Neural crest cell (in vitro differentiated cells): ENCODE measurements around the gene ACP7. TPM values are rescaled to one million over a fixed set of nuclear protein-coding genes. Genes with fewer than 3 reads are reported as not detected.

Experiments used
- DNase-seq: peaks from one replicate; pipeline ENCODE4 v3.0.0; 2021; ENCODE audit warnings: low read depth, mixed read lengths, low spot score
- H3K27ac Mint-ChIP-seq: one replicate; pipeline ENCODE4 v1.8.0; 2021; ENCODE audit warnings: mild to moderate bottlenecking, mixed read lengths; ENCODE audit not compliant: unreplicated experiment
- H3K27me3 Mint-ChIP-seq: 2 replicates; pipeline ENCODE4 v1.8.0; 2021; ENCODE audit warnings: low read depth, mild to moderate bottlenecking, mixed read lengths
- H3K36me3 Mint-ChIP-seq: 2 replicates; pipeline ENCODE4 v1.8.0; 2021; ENCODE audit warnings: low read depth, mild to moderate bottlenecking, mixed read lengths
- H3K4me1 Mint-ChIP-seq: 2 replicates; pipeline ENCODE4 v1.8.0; 2021; ENCODE audit warnings: mixed read lengths
- H3K4me3 Mint-ChIP-seq: one replicate; pipeline ENCODE4 v1.8.0; 2021; ENCODE audit warnings: mild to moderate bottlenecking, mixed read lengths
- H3K9me3 Mint-ChIP-seq: 2 replicates; pipeline ENCODE4 v1.8.0; 2021; ENCODE audit warnings: mixed read lengths
- total RNA-seq: library from RNA; stranded (reverse); gene quantifications from 2 replicates; pipeline ENCODE4 v1.2.1, GENCODE V29; 2021
- TF ChIP-seq, protein P1 (sequence below): fragments of 200-600 bp; sonication (generic); conservative IDR thresholded peaks from 2 replicates; pipeline ENCODE4 v1.5.0; 2021; ENCODE audit warnings: antibody characterized with exemption, mild to moderate bottlenecking

The ACP7 gene
- total RNA-seq, 1 donor from 2014 or later: not detected

DNA sequence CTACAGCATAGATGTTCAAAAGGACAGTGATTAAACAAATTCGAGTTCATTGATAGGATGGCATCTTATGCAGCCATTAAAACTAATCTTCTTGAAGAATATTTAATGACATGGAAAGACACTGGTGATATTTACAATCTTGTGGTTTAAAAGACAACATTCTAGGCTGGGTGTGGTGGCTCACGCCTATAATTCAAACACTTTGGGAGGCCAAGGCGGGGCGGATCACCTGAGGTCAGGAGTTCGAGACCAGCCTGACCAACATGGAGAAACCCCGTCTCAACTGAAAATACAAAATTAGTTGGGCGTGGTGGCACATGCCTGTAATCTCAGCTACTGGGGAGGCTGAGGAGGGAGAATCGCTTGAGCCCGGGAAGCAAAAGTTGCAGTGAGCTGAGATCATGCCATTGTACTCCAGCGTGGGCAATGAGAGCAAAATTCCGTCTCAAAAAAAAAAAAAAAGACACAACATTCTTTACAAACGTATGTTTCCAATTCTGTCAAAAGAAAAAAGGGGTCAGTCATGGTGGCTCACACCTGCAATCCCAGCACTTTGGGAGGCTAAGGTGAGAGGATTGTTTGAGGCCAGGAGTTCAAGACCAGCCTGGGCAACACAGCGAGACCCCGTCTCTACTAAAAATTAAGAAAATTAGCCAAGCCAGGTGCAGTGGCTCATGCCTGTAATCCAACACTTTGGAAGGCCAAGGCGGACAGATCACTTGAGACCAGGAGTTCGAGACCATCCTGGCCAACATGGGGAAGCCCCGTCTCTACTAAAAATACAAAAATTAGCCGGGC, 39.0 kb downstream of the ACP7 start:
- no peaks in the 10 kb centered on the region for H3K9me3 Mint-ChIP-seq
- H3K4me3 Mint-ChIP-seq: peak overlapping the region; percentile 12
- H3K36me3 Mint-ChIP-seq: no peaks in the 10 kb centered on the region
- H3K27me3 Mint-ChIP-seq: peaks cover 10% of the 10 kb centered on the region
- TF ChIP-seq, protein P1, sequence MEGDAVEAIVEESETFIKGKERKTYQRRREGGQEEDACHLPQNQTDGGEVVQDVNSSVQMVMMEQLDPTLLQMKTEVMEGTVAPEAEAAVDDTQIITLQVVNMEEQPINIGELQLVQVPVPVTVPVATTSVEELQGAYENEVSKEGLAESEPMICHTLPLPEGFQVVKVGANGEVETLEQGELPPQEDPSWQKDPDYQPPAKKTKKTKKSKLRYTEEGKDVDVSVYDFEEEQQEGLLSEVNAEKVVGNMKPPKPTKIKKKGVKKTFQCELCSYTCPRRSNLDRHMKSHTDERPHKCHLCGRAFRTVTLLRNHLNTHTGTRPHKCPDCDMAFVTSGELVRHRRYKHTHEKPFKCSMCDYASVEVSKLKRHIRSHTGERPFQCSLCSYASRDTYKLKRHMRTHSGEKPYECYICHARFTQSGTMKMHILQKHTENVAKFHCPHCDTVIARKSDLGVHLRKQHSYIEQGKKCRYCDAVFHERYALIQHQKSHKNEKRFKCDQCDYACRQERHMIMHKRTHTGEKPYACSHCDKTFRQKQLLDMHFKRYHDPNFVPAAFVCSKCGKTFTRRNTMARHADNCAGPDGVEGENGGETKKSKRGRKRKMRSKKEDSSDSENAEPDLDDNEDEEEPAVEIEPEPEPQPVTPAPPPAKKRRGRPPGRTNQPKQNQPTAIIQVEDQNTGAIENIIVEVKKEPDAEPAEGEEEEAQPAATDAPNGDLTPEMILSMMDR: no peak
- no peak overlapping the region for H3K27ac Mint-ChIP-seq
- DNase-seq: no peak
- peaks cover 33% of the 10 kb centered on the region for H3K4me1 Mint-ChIP-seq

DNA sequence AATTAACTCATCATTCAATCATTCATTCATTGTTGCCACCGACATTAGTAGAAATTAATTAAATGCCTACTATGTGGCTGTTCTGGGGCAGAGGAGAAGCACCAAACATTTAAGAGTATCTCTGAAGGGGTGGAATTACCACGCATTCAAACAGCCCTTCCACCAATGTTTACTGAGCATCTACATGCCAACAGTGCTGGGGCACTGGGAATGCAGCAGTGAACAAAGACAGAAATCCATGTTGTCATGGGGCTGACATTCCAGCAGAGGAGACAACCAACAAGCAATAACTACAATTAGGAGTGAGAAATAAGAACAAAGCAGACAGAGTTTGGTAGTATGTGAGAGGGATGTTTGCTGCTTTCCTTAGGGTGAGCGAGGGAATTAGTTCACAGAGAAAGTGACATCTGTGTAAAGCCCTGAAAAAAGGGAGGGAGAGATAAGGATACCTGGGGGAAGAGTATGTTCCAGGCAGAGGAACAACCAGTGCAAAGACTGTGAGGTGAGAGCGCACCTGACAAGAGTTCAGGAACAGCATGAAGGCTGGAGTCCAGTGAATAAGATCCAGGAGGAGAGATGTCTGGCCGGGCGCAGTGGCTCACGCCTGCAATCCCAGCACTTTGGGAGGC, 40.1 kb downstream of the ACP7 start:
- peak overlapping the region; percentile 47 for H3K4me3 Mint-ChIP-seq
- no peak for DNase-seq
- TF ChIP-seq, protein P1: no peak
- H3K9me3 Mint-ChIP-seq: no peaks in the 10 kb centered on the region
- peaks cover 10% of the 10 kb centered on the region for H3K27me3 Mint-ChIP-seq
- no peak overlapping the region for H3K27ac Mint-ChIP-seq
- H3K4me1 Mint-ChIP-seq: peaks cover 43% of the 10 kb centered on the region
- no peaks in the 10 kb centered on the region for H3K36me3 Mint-ChIP-seq

DNA sequence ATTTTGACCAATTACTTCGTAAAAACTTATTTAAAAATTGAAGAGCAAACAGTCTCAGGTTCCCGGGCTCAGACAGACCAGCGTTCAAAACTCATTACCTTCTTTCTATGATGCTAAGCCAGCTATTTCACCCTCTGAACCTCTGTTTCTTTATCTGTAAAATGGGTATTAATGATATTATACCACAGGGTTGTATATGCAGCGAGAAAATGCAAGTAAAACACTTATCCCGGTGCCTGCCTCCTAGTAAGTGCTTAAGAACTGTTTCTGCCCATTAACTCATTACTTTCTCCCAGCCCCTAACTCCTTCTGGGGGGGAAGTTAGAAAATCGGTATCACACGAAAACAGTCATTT, 41.0 kb downstream of the ACP7 start:
- no peak for DNase-seq
- H3K4me3 Mint-ChIP-seq: peak overlapping the region; percentile 93
- H3K36me3 Mint-ChIP-seq: no peaks in the 10 kb centered on the region
- H3K4me1 Mint-ChIP-seq: peaks cover 44% of the 10 kb centered on the region
- peaks cover 7% of the 10 kb centered on the region for H3K27me3 Mint-ChIP-seq
- no peaks in the 10 kb centered on the region for H3K9me3 Mint-ChIP-seq
- TF ChIP-seq, protein P1: no peak
- no peak overlapping the region for H3K27ac Mint-ChIP-seq

DNA sequence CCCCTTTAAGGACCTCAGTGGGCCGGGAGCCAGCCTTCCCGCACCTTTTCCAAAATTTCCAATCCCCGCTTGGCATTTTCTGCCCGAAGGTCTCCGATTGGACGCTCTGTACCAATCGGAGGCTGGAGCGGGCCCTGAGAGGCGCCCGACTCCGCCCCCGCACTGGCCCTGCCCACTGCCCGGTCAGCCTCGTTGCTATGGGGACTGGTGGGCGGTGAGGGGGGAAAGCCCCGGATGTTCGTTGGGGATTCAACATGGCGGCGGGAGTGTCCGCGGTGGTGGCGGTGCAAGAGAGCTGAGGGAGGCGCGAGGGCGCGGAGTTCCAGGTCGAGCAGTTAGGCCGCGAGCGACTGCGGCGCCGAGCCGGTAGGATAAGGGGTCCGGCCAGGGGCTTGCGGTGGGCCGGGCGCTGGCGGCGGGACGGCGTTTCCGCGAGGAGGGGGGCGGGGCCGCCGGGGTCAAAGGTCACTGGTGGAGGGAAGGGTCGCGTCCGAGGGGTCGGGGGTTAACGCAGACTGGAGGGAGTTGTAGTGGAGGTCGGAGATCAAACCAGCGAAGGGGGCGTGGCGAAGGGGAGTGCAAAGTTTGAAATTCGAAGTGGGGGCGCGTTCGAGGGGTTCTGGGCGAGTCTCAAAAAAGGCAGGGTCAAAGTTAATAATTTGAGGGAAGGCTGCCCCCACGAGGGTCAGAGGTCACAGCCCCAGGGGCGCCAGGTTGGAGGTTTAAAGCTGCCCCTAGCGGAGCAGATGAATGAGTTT, 41.6 kb downstream of the ACP7 start, which contains the start of gene PAK4:
TSS of gene PAK4 (plus strand) at position 233 of the 758 bp plus-strand sequence. CDS start 43,768 bp downstream, outside the sequence.
- DNase-seq: peak; percentile 97
- peaks cover 49% of the 10 kb centered on the region for H3K4me1 Mint-ChIP-seq
- no peaks in the 10 kb centered on the region for H3K9me3 Mint-ChIP-seq
- peak within 1 kb of the TSS; percentile 93 for H3K4me3 Mint-ChIP-seq
- peak within 1 kb of the TSS; percentile 97 for H3K27ac Mint-ChIP-seq
- TF ChIP-seq, protein P1: no peak
- no peaks in the 10 kb centered on the region for H3K36me3 Mint-ChIP-seq
- peaks cover 7% of the 10 kb centered on the region for H3K27me3 Mint-ChIP-seq

DNA sequence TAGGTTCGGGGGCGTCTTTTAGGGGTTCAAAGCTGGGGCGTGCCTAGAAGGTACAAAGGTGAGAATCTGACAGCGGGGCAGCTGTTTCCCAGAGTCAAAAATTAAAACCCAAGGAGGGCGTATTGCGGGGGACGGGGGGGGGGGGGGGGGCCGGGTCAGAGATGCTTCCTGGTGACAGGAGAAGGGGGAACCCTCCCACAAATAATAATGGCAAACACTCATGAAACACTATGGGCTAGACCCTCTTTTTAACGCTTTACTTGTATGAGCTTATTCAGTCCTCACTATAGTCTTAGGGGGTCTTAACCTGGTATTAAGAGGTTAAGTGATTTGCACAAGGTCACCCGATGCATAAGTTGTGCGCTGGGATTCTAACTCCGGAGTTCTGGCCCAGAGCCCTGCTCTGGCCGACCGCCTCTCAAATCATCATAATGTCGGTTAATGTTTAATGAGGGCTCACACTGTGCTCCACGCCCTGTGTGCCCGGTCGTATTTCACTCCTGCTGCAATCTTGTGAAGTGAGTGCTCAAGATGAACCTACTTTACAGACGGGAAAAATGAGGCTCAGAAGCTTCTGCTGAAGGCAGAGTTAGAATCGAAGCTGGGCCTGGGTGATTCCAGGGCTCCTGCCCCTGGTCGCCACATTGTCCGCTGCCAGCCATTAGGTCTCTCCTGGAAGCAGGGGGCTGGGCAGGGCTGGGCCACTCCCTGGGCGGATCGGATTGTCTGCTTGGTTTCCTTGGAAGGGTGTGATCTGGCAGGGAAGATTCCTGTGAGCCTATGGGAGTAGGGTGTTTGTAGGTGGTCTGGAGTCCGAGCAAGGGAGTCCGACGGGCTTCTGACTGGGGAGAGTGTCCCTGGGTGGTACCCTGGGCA, 42.4 kb downstream of the ACP7 start:
- H3K4me1 Mint-ChIP-seq: peaks cover 50% of the 10 kb centered on the region
- DNase-seq: no peak
- no peaks in the 10 kb centered on the region for H3K36me3 Mint-ChIP-seq
- H3K9me3 Mint-ChIP-seq: no peaks in the 10 kb centered on the region
- peaks cover 4% of the 10 kb centered on the region for H3K27me3 Mint-ChIP-seq
- peak overlapping the region; percentile 93 for H3K4me3 Mint-ChIP-seq
- TF ChIP-seq, protein P1: no peak
- H3K27ac Mint-ChIP-seq: peak overlapping the region; percentile 80
